Kidney (tissue), 14 donors: ENCODE data around the gene PPP2R1B. TPM values are rescaled to one million over a fixed set of nuclear protein-coding genes. Genes with fewer than 3 reads are reported as not detected.
A peak's percentile ranks its signal among the peaks of the same experiment; 100 is the strongest.

Experiments used
- DNase-seq, 5 donors: peaks; one replicate each; pipeline ENCODE4 v3.0.0-alpha.2; 2013 to 2020
- FAIRE-seq: peaks from 2 replicates; lab custom pipeline; 2012; peaks lifted over from hg19 to GRCh38; lab: Jason Lieb, UNC
- H3K27ac ChIP-seq, 2 donors: one replicate each; pipeline ENCODE4 v1.7.0; 2013; ENCODE audit warnings: low read depth in 2 of 2, low read length in 2 of 2, inconsistent platforms in 1 of 2
- H3K27me3 ChIP-seq: one replicate; pipeline ENCODE4 v1.7.1; 2013; ENCODE audit warnings: low read length, inconsistent platforms; ENCODE audit not compliant: control insufficient read depth, insufficient read depth
- H3K36me3 ChIP-seq, 3 donors: one replicate each; pipeline versions ENCODE4 v1.7.0 to v1.7.1; 2013; ENCODE audit warnings: low read length in 3 of 3, control low read depth in 1 of 3, inconsistent platforms in 1 of 3; ENCODE audit not compliant: insufficient read depth in 3 of 3, control insufficient read depth in 2 of 3
- H3K4me1 ChIP-seq, 3 donors: one replicate each; pipeline versions ENCODE4 v1.7.0 to v1.7.1; 2013; ENCODE audit warnings: low read length in 3 of 3, inconsistent platforms in 1 of 3, low read depth in 1 of 3; ENCODE audit not compliant: control insufficient read depth in 2 of 3, insufficient read depth in 2 of 3
- H3K4me3 ChIP-seq, 3 donors: one replicate each; pipeline versions ENCODE4 v1.7.0 to v1.8.1; 2013; ENCODE audit warnings: low read length in 3 of 3, control low read depth in 1 of 3, inconsistent platforms in 1 of 3
- H3K9ac ChIP-seq, 3 donors: one replicate each; pipeline versions ENCODE4 v1.7.0 to v1.7.1; 2013; ENCODE audit warnings: low read length in 3 of 3, control low read depth in 1 of 3, inconsistent platforms in 1 of 3
- H3K9me3 ChIP-seq, 3 donors: one replicate each; pipeline versions ENCODE4 v1.7.0 to v1.7.1; 2013; ENCODE audit warnings: low read length in 3 of 3, control low read depth in 1 of 3, inconsistent platforms in 1 of 3; ENCODE audit not compliant: control insufficient read depth in 2 of 3, insufficient read depth in 1 of 3
- CTCF ChIP-seq: IDR thresholded peaks from 3 replicates; pipeline ENCODE4 v1.5.1; 2012; ENCODE audit warnings: mild to moderate bottlenecking, moderate library complexity, borderline replicate concordance; ENCODE audit not compliant: insufficient read depth; ENCODE audit errors: extremely low read depth
- intact Hi-C: fragments of 100-400 bp; cut with DNase I; formaldehyde crosslinking; loops from one replicate; pipeline ENCODE4 v1.11.1; 2022
- polyA plus RNA-seq: library from polyadenylated mRNA; stranded (reverse); fragments of 350-450 nt; fragmentation: Illumina TruSeq; extraction: RNeasy Lipid Tissue Mini Kit (QIAGEN cat#74804); gene quantifications from one replicate; pipeline ENCODE4 v1.2.3, GENCODE V29; 2014; ENCODE audit warnings: low read depth, low replicate concordance; ENCODE audit not compliant: insufficient read depth
- total RNA-seq: library from RNA; stranded (reverse); fragmentation: NEBNext Ultra II Directional; extraction: Animal tissue kit (Norgen Biotek cat#: 25700); gene quantifications from one replicate; pipeline ENCODE4 v1.2.1, GENCODE V29; 2021
- donor health status: control.
- donor health status: control.
- donor health status: control.
- donor health status: control.
- donor health status: control.
- donor health status: DM: yes; HTN: yes; CAD: no.
- donor health status: Normal renal cell carcinoma (clear cell type).

Gene PPP2R1B
- total and polyA plus RNA-seq, 2 donors from 2014 or later, result 11.7 to 35.5 TPM

DNA sequence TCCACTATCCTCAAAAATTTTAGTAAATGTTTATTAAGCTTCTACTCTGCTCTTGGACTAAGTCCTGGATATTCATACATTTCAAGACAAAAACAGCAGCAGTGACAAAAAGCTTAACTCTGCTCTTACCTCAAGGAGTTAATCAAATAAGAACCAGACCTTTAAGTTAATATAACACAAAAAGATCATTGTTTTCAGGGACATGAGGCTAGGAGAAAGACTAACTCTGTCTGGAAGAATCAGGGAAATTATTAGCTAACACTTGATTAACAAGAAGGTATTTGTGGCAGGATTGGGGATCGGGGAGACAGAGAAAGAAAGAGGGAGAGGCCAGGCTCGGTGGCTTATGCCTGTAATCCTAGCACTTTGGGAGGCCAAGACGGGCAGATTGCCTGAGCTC is 74.4 kb downstream of the PPP2R1B start:
- no peaks in the 10 kb centered on the region for H3K27me3 ChIP-seq
- peaks cover 0 to 4% (median 0%) of the 10 kb centered on the region in 3 donors for H3K36me3 ChIP-seq
- H3K9me3 ChIP-seq, result no peaks in the 10 kb centered on the region
- FAIRE-seq (no peak), DNase-seq (peak in 1 of 5 donors; percentile 21)
- no peak overlapping the region for H3K9ac ChIP-seq
- no peak overlapping the region for H3K4me3 ChIP-seq
- TF ChIP-seq CTCF, result no peak
- peaks cover 0 to 15% (median 10%) of the 10 kb centered on the region in 3 donors for H3K4me1 ChIP-seq
- intact Hi-C loops, result no loop called here
- no peak overlapping the region for H3K27ac ChIP-seq

DNA sequence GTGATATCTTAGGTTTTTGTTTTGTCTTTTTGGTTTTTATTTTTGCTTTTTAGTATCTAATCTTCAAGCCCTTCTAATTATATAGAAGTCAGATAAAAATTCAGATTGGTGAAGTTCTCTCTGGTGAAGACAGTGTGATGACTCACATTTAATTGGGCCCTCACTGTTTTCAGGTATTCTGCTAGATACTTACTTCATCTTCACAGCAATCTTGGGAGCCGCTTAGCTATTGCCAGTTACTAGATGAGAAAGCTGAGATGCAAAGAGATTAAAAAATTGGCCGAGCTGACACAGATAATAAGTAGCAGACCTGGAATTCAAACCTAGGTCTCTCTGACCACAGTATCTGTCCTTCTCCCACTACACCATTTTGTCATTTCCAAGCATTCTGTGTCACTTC is 75.0 kb downstream of the PPP2R1B start:
- DNase-seq (no peak), FAIRE-seq (no peak)
- no peak overlapping the region for H3K4me3 ChIP-seq
- no peak for TF ChIP-seq CTCF
- no peaks in the 10 kb centered on the region for H3K27me3 ChIP-seq
- no peaks in the 10 kb centered on the region for H3K9me3 ChIP-seq
- no peak overlapping the region for H3K9ac ChIP-seq
- no peak overlapping the region for H3K27ac ChIP-seq
- intact Hi-C loops, result no loop called here
- H3K4me1 ChIP-seq, result peaks cover 0 to 12% (median 6%) of the 10 kb centered on the region in 3 donors
- H3K36me3 ChIP-seq, result peaks cover 0 to 4% (median 0%) of the 10 kb centered on the region in 3 donors

GRCh38 chr11:111688013-111688412 is 78.2 kb downstream of the PPP2R1B start:
- intact Hi-C loops, result no loop called here
- no peak for TF ChIP-seq CTCF
- DNase-seq, result peak in 1 of 5 donors; percentile 22
- Histone ChIP-seq H3K36me3 (peaks cover 0 to 7% (median 6%) of the 10 kb centered on the region in 3 donors), H3K9me3 (no peaks in the 10 kb centered on the region), H3K27ac (peak overlapping the region; percentile 26 to 61), H3K27me3 (no peaks in the 10 kb centered on the region), H3K9ac (no peak overlapping the region), H3K4me3 (no peak overlapping the region), H3K4me1 (peaks cover 0 to 5% (median 0%) of the 10 kb centered on the region in 3 donors)
- peak; percentile 63 for FAIRE-seq

DNA sequence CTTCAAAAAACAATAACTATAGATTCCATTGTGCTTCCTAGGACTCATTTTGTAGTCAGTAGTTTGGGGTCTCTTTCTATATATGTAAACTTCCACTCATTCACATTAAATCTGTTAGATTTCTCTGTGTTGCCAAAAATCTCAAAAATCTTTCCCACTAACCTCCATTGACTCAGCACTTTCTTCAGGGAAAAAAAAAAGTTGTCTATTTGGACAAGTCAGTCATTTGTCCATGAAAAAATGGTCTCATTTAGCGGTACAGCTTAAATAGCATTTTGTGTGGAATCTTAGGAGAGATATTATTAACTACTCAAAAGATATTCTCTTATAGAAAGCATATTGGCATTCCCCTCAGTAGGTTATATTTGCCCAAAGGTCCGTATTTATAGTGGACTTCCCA is 81.9 kb downstream of the PPP2R1B start:
- no peak for TF ChIP-seq CTCF
- H3K4me3 ChIP-seq, result no peak overlapping the region
- no peak overlapping the region for H3K9ac ChIP-seq
- peaks cover 0 to 1% (median 0%) of the 10 kb centered on the region in 3 donors for H3K4me1 ChIP-seq
- DNase-seq (no peak), FAIRE-seq (no peak)
- H3K27ac ChIP-seq, result no peak overlapping the region
- no peaks in the 10 kb centered on the region for H3K9me3 ChIP-seq
- H3K36me3 ChIP-seq, result peaks cover 0 to 7% (median 6%) of the 10 kb centered on the region in 3 donors
- intact Hi-C loops, result no loop called here
- no peaks in the 10 kb centered on the region for H3K27me3 ChIP-seq
